Adipose tissue (tissue), 3 donors: ENCODE results near the gene CDK5RAP1. TPM values are rescaled to one million over a fixed set of nuclear protein-coding genes. Genes with fewer than 3 reads are reported as not detected.
"Not testable (repeated sequence)": the region's sequence is repeated elsewhere in the genome, so short reads cannot be mapped to it uniquely, and the experiment has no call there.

Experiments used
- H3K27ac ChIP-seq: one replicate; pipeline ENCODE4 v1.5.1; 2013; ENCODE audit warnings: low read depth, low read length
- WGBS, 3 donors: extraction: QIAGEN DNeasy Blood & Tissue Kit; methylation state at CpG; one replicate each; pipeline ENCODE4 v1.1.7; 2013; 5-methylcytosine and 5-hydroxymethylcytosine counted together
- polyA plus RNA-seq, 3 donors: library from polyadenylated mRNA; stranded (reverse); fragments of 200-250 nt; gene quantifications; one replicate each; pipeline ENCODE4 v1.2.3, GENCODE V29; 2013
- donor health status: healthy with polysubstance abuse.
- donor health status: Bipolar disorder and iron deficiency.
- donor health status: healthy.

The CDK5RAP1 gene
- polyA plus RNA-seq = 10 to 100 TPM; 10.9 to 21.3 (median 20.7) TPM

GRCh38 chr20:33401184-33401920 lies at the start of gene CDK5RAP1:
Gene CDK5RAP1, minus strand, starts transcription at chr20:33401519. Its CDS starts 4,455 bp downstream, at chr20:33397064.
- H3K27ac ChIP-seq = no peak within 1 kb of the TSS
- WGBS, 3 donors = 0 to 1% (median 0%) methylated on average over 43 of the region's 43 CpGs

- 54 to 79% (median 77%) methylated on average over 4 of the region's 4 CpGs for WGBS, 3 donors
- H3K27ac ChIP-seq = no peak overlapping the region
Measured at GRCh38 chr20:33450867-33451266, 49.5 kb upstream of the CDK5RAP1 start.

- WGBS, 3 donors = 79 to 93% (median 84%) methylated on average over 4 of the region's 4 CpGs
- H3K27ac ChIP-seq = no peak overlapping the region
Measured at GRCh38 chr20:33445881-33446625, 44.7 kb upstream of the CDK5RAP1 start.

- WGBS, 3 donors = 34 to 59% (median 57%) methylated on average over 4 of the region's 4 CpGs
- H3K27ac ChIP-seq = no peak overlapping the region
Measured at GRCh38 chr20:33444797-33445560, 43.7 kb upstream of the CDK5RAP1 start.

- 0 to 1% (median 1%) methylated on average over 51 to 75 of the region's 75 CpGs for WGBS, 3 donors
Measured at GRCh38 chr20:33443512-33444239, 42.4 kb upstream of the CDK5RAP1 start, which contains the start of gene SNTA1. Gene SNTA1, minus strand, starts transcription at chr20:33443763. Its CDS starts 143 bp downstream, at chr20:33443620.

GRCh38 chr20:33443006-33443511 lies 41.7 kb upstream of the CDK5RAP1 start:
- 3 to 4% (median 3%) methylated on average over 30 to 45 of the region's 45 CpGs for WGBS, 3 donors
- no peak overlapping the region for H3K27ac ChIP-seq

More at GRCh38 chr20:33443512-33444239, 42.4 kb upstream of the CDK5RAP1 start, which contains the start of gene SNTA1:
- no peak within 1 kb of the TSS for H3K27ac ChIP-seq

GRCh38 chr20:33442136-33443005 lies 41.1 kb upstream of the CDK5RAP1 start:
- WGBS, 3 donors = 68 to 77% (median 75%) methylated on average over 9 of the region's 9 CpGs
- H3K27ac ChIP-seq = no peak overlapping the region

- whole genome bisulfite sequencing, 3 donors = 50 to 86% (median 85%) methylated on average over 7 of the region's 7 CpGs
- no peak overlapping the region for H3K27ac ChIP-seq
Measured at GRCh38 chr20:33441142-33441955, 40.0 kb upstream of the CDK5RAP1 start.

- H3K27ac ChIP-seq = not testable (repeated sequence)
- 88 to 96% (median 92%) methylated on average over 7 of the region's 7 CpGs for WGBS, 3 donors
Measured at GRCh38 chr20:33440562-33440961, 39.2 kb upstream of the CDK5RAP1 start.

- H3K27ac ChIP-seq = no peak overlapping the region
- WGBS, 3 donors = 81 to 91% (median 86%) methylated on average over 2 of the region's 2 CpGs
Measured at GRCh38 chr20:33438481-33438880, 37.2 kb upstream of the CDK5RAP1 start.

- WGBS, 3 donors = 66 to 79% (median 75%) methylated on average over 12 of the region's 12 CpGs
- H3K27ac ChIP-seq = no peak overlapping the region
Measured at GRCh38 chr20:33437141-33437911, 36.0 kb upstream of the CDK5RAP1 start.

- WGBS, 3 donors = 95 to 96% (median 96%) methylated on average over 5 of the region's 5 CpGs
- no peak overlapping the region for H3K27ac ChIP-seq
Measured at GRCh38 chr20:33434434-33434833, 33.1 kb upstream of the CDK5RAP1 start.

- H3K27ac ChIP-seq = no peak overlapping the region
- WGBS, 3 donors = 65 to 83% (median 72%) methylated on average over 8 of the region's 8 CpGs
Measured at GRCh38 chr20:33433465-33434234, 32.3 kb upstream of the CDK5RAP1 start.

- WGBS, 3 donors = 52 to 73% (median 55%) methylated on average over 5 of the region's 5 CpGs
- no peak overlapping the region for H3K27ac ChIP-seq
Measured at GRCh38 chr20:33431797-33432381, 30.6 kb upstream of the CDK5RAP1 start.

- 93 to 96% (median 95%) methylated on average over 11 of the region's 11 CpGs for WGBS, 3 donors
- H3K27ac ChIP-seq = not testable (repeated sequence)
Measured at GRCh38 chr20:33423875-33424274, 22.6 kb upstream of the CDK5RAP1 start.
